GM23338 (cell line): ENCODE data around the gene ASPDH. TPM values are rescaled to one million over a fixed set of nuclear protein-coding genes. Genes with fewer than 3 reads are reported as not detected.

Source experiments
- ATAC-seq: fragments of 200-7000 bp; cut with Tn5 transposase; 3 replicates; pipeline ENCODE4 v1.9.1; 2020
- DNase-seq: peaks from one replicate; pipeline ENCODE4 v3.0.0-alpha.2; 2015; ENCODE audit warnings: low spot score
- H2AFZ ChIP-seq: fragments of 200-600 bp; sonication (generic); 2 replicates; pipeline ENCODE4 v1.8.0; 2016; ENCODE audit warnings: antibody characterized with exemption, mild to moderate bottlenecking, moderate library complexity
- H3F3A ChIP-seq: fragments of 200-600 bp; sonication (generic); replicated peaks from 2 replicates; pipeline ENCODE4 v1.8.0; 2017; ENCODE audit warnings: antibody characterized with exemption, mixed run types, low read depth
- H3K27ac ChIP-seq: fragments of 200-600 bp; sonication (generic); 2 replicates; pipeline ENCODE4 v1.6.1; 2016; ENCODE audit warnings: low read depth
- H3K27me3 ChIP-seq: fragments of 200-600 bp; sonication (generic); 2 replicates; pipeline ENCODE4 v1.8.0; 2016; ENCODE audit warnings: mild to moderate bottlenecking, mixed run types, moderate library complexity; ENCODE audit not compliant: insufficient read depth
- H3K36me3 ChIP-seq: fragments of 200-600 bp; sonication (generic); 2 replicates; pipeline ENCODE4 v1.8.0; 2016; ENCODE audit warnings: mild to moderate bottlenecking; ENCODE audit not compliant: insufficient read depth
- H3K4me1 ChIP-seq: fragments of 200-600 bp; sonication (generic); 2 replicates; pipeline ENCODE4 v1.8.0; 2016; ENCODE audit warnings: mild to moderate bottlenecking, moderate library complexity; ENCODE audit not compliant: insufficient read depth
- H3K4me2 ChIP-seq: fragments of 200-600 bp; sonication (generic); 2 replicates; pipeline ENCODE4 v1.7.1; 2017; ENCODE audit warnings: mixed run types
- H3K4me3 ChIP-seq: fragments of 200-600 bp; sonication (generic); 2 replicates; pipeline ENCODE4 v1.6.1; 2016; ENCODE audit warnings: mixed run types
- H3K79me2 ChIP-seq: fragments of 200-600 bp; sonication (generic); replicated peaks from 2 replicates; pipeline ENCODE4 v1.8.0; 2017; ENCODE audit warnings: mild to moderate bottlenecking; ENCODE audit not compliant: insufficient read depth
- H3K9me2 ChIP-seq: fragments of 200-600 bp; sonication (generic); 2 replicates; pipeline ENCODE4 v1.8.0; 2017; ENCODE audit not compliant: insufficient read depth
- H4K20me1 ChIP-seq: fragments of 200-600 bp; sonication (generic); replicated peaks from 2 replicates; pipeline ENCODE4 v1.8.0; 2017; ENCODE audit warnings: mild to moderate bottlenecking; ENCODE audit not compliant: insufficient read depth
- H3K27ac Mint-ChIP-seq: 2 replicates; pipeline ENCODE4 v1.8.0; 2020; ENCODE audit warnings: inconsistent platforms, mild to moderate bottlenecking, moderate library complexity, mixed read lengths
- H3K27me3 Mint-ChIP-seq: 3 replicates; pipeline ENCODE4 v1.8.0; 2022; ENCODE audit warnings: low read depth, mild to moderate bottlenecking, moderate library complexity, mixed read lengths, inconsistent platforms; ENCODE audit not compliant: insufficient read depth, poor library complexity
- H3K36me3 Mint-ChIP-seq: 3 replicates; pipeline ENCODE4 v1.8.0; 2021; ENCODE audit warnings: low read depth, mild to moderate bottlenecking, inconsistent platforms, moderate library complexity, mixed read lengths
- H3K4me1 Mint-ChIP-seq: 3 replicates; pipeline ENCODE4 v1.8.0; 2020; ENCODE audit warnings: mild to moderate bottlenecking, inconsistent platforms, mixed read lengths
- H3K4me3 Mint-ChIP-seq: 3 replicates; pipeline ENCODE4 v1.8.0; 2021; ENCODE audit warnings: moderate library complexity, mild to moderate bottlenecking, inconsistent platforms, mixed read lengths
- H3K9me3 Mint-ChIP-seq: 3 replicates; pipeline ENCODE4 v1.8.0; 2020; ENCODE audit warnings: moderate library complexity, mild to moderate bottlenecking, inconsistent platforms, mixed read lengths
- CREB1 ChIP-seq: fragments of 250-450 bp; sonication (Bioruptor Pico); IDR thresholded peaks from 2 replicates; pipeline ENCODE4 v1.5.0; 2020; ENCODE audit warnings: low read depth, mild to moderate bottlenecking, moderate library complexity
- EZH2 ChIP-seq: fragments of 200-600 bp; sonication (generic); IDR thresholded peaks from one replicate; pipeline ENCODE4 v1.8.0; 2017; ENCODE audit warnings: antibody characterized with exemption, mild to moderate bottlenecking, low read depth; ENCODE audit not compliant: unreplicated experiment
- EZH2phosphoT487 ChIP-seq: fragments of 200-600 bp; sonication (generic); IDR thresholded peaks from one replicate; pipeline ENCODE4 v1.8.1; 2018; ENCODE audit warnings: antibody characterized with exemption; ENCODE audit not compliant: unreplicated experiment
- JUNB ChIP-seq: IDR thresholded peaks from one replicate; pipeline ENCODE4 v1.6.1; 2016; ENCODE audit warnings: antibody characterized with exemption; ENCODE audit not compliant: unreplicated experiment
- NANOG ChIP-seq: IDR thresholded peaks from 2 replicates; pipeline ENCODE4 v1.6.1; 2016; ENCODE audit warnings: antibody characterized with exemption, borderline replicate concordance
- POLR2AphosphoS5 ChIP-seq: IDR thresholded peaks from 2 replicates; pipeline ENCODE4 v1.6.1; 2016; ENCODE audit warnings: antibody characterized with exemption, low read depth
- STAT1 ChIP-seq: IDR thresholded peaks from one replicate; pipeline ENCODE4 v1.6.1; 2016; ENCODE audit warnings: antibody characterized with exemption; ENCODE audit not compliant: unreplicated experiment
- ZNF114 ChIP-seq: fragments of 250-450 bp; sonication (Bioruptor Pico); IDR thresholded peaks from 2 replicates; pipeline ENCODE4 v1.5.0; 2020; ENCODE audit warnings: mild to moderate bottlenecking, moderate library complexity
- ZNF331 ChIP-seq: fragments of 250-450 bp; sonication (Bioruptor Pico); IDR thresholded peaks from 2 replicates; pipeline ENCODE4 v1.5.0; 2020; ENCODE audit warnings: low read depth, mild to moderate bottlenecking, moderate library complexity
- polyA plus RNA-seq: library from polyadenylated mRNA; unstranded; fragments of >200 nt; fragmentation: Nextera tagmentation; extraction: Ambion mirVana; gene quantifications from 2 replicates; pipeline ENCODE4 v1.2.1, GENCODE V29; 2016
- total RNA-seq: library from RNA; depleted of rRNA; stranded (reverse); fragments of >200 nt; shearing (Covaris generic); gene quantifications from 2 replicates; pipeline ENCODE4 v1.2.3, GENCODE V29; 2014
- TF ChIP-seq, protein P1 (sequence below), 2 experiments: fragments of 200-600 bp in 1 of 2; sonication (generic) in 1 of 2; conservative IDR thresholded peaks; 2 replicates each; pipeline versions ENCODE4 v1.5.1 to v1.6.1; 2016 to 2017; ENCODE audit warnings: antibody characterized with exemption in 2 of 2, low read depth in 2 of 2, mild to moderate bottlenecking in 2 of 2, moderate library complexity in 1 of 2
- TF ChIP-seq, protein P2 (sequence below): IDR thresholded peaks from 2 replicates; pipeline ENCODE4 v1.6.1; 2016; ENCODE audit warnings: antibody characterized with exemption
- TF ChIP-seq, protein P3 (sequence below): IDR thresholded peaks from one replicate; pipeline ENCODE4 v1.6.1; 2018; ENCODE audit warnings: antibody characterized with exemption; ENCODE audit not compliant: unreplicated experiment

ASPDH gene
- total and polyA plus RNA-seq, 2 experiments from 2014 or later = not detected

DNA sequence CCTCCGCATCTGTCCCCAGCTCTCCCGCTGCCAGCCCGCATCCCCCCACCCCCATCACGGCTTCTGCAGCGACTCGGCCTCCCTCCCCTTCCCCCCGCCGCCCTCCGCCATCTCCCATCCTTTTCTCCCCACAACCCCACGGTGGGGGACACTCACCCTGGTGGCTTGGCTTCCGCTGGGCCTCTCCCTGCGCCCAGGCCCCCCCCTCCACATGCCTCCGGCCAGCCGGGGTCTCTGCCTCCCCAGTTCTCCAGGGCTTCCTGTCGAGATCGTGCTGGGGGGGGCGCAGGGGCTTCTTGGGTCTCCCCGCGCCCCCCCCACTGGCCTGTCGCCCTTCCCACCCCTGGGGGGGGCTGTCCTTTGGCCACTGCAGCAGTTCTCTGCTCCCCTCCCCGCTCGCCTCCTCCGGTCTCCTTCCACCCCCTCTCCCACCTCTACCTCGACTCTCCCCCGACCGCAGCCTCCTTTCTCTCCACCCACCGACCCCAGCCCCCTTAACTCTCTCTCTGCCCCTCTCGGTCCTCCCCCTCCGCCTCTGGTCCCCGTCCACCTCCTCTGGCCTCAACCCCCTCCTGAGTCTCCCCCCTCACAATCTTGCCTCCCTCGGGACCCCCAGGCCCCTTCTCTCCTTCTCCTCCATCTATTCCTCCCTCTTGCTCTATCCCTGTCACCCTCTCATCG is 37.5 kb upstream of the ASPDH start:
- H3K4me2 ChIP-seq = peak overlapping the region; percentile 97
- H3K4me3 ChIP-seq = peak overlapping the region; percentile 79
- DNase-seq (no peak), ATAC-seq (no peak)
- no peaks in the 10 kb centered on the region for H3K79me2 ChIP-seq
- no peaks in the 10 kb centered on the region for H4K20me1 ChIP-seq
- H3K27ac ChIP-seq = no peak overlapping the region
- H3F3A ChIP-seq = no peaks in the 10 kb centered on the region
- peaks cover 11% of the 10 kb centered on the region for H3K27me3 Mint-ChIP-seq
- no peak overlapping the region for H3K4me3 Mint-ChIP-seq
- H3K36me3 Mint-ChIP-seq = peaks cover 46% of the 10 kb centered on the region
- TF ChIP-seq EZH2phosphoT487 = no peak
- TF ChIP-seq, protein P1, sequence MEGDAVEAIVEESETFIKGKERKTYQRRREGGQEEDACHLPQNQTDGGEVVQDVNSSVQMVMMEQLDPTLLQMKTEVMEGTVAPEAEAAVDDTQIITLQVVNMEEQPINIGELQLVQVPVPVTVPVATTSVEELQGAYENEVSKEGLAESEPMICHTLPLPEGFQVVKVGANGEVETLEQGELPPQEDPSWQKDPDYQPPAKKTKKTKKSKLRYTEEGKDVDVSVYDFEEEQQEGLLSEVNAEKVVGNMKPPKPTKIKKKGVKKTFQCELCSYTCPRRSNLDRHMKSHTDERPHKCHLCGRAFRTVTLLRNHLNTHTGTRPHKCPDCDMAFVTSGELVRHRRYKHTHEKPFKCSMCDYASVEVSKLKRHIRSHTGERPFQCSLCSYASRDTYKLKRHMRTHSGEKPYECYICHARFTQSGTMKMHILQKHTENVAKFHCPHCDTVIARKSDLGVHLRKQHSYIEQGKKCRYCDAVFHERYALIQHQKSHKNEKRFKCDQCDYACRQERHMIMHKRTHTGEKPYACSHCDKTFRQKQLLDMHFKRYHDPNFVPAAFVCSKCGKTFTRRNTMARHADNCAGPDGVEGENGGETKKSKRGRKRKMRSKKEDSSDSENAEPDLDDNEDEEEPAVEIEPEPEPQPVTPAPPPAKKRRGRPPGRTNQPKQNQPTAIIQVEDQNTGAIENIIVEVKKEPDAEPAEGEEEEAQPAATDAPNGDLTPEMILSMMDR (conservative IDR thresholded peaks at IDR 0.05; ENCODE audit: low read depth in 2 of 2) = no peak
- no peak for TF ChIP-seq ZNF114 (CRISPR knock-in tag)
- no peak for TF ChIP-seq STAT1
- no peak for TF ChIP-seq POLR2AphosphoS5
- peaks cover 6% of the 10 kb centered on the region for H3K4me1 ChIP-seq
- H2AFZ ChIP-seq = peak overlapping the region; percentile 47; the same call in 1 of the 2 replicates
- peaks cover 61% of the 10 kb centered on the region for H3K27me3 ChIP-seq
- H3K4me1 Mint-ChIP-seq = no peaks in the 10 kb centered on the region
- no peaks in the 10 kb centered on the region for H3K9me2 ChIP-seq
- H3K36me3 ChIP-seq = no peaks in the 10 kb centered on the region
- peaks cover 88% of the 10 kb centered on the region for H3K9me3 Mint-ChIP-seq
- H3K27ac Mint-ChIP-seq = no peak overlapping the region

DNA sequence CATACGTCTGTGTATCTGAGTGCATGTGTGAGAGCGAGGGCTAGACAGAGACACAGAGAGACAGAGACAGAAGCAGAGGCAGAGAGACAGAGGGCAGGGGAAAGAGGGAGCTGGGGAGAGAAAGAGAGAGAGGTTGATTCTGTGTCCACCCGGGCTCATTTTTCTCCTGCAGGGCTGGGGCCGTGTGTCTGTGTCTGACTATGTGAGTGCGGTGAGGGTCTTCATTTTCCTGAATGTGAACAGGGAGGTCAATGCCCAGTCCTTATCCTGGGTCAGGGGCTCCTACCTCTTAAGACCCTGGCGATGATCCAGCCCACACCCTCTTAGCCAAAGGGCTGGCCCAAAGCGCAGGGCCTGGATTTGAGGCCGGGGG is 36.9 kb upstream of the ASPDH start:
- H3K27ac ChIP-seq = no peak overlapping the region
- no peak overlapping the region for H3K27ac Mint-ChIP-seq
- peaks cover 10% of the 10 kb centered on the region for H3K27me3 Mint-ChIP-seq
- TF ChIP-seq POLR2AphosphoS5 = no peak
- TF ChIP-seq EZH2phosphoT487 = no peak
- no peak for TF ChIP-seq EZH2
- TF ChIP-seq, protein P2, sequence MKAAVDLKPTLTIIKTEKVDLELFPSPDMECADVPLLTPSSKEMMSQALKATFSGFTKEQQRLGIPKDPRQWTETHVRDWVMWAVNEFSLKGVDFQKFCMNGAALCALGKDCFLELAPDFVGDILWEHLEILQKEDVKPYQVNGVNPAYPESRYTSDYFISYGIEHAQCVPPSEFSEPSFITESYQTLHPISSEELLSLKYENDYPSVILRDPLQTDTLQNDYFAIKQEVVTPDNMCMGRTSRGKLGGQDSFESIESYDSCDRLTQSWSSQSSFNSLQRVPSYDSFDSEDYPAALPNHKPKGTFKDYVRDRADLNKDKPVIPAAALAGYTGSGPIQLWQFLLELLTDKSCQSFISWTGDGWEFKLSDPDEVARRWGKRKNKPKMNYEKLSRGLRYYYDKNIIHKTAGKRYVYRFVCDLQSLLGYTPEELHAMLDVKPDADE = no peak
- TF ChIP-seq, protein P1 (conservative IDR thresholded peaks at IDR 0.05; ENCODE audit: low read depth in 2 of 2) = no peak
- no peak for TF ChIP-seq CREB1 (CRISPR knock-in tag)
- TF ChIP-seq JUNB = no peak
- no peak for TF ChIP-seq NANOG
- TF ChIP-seq, protein P3, sequence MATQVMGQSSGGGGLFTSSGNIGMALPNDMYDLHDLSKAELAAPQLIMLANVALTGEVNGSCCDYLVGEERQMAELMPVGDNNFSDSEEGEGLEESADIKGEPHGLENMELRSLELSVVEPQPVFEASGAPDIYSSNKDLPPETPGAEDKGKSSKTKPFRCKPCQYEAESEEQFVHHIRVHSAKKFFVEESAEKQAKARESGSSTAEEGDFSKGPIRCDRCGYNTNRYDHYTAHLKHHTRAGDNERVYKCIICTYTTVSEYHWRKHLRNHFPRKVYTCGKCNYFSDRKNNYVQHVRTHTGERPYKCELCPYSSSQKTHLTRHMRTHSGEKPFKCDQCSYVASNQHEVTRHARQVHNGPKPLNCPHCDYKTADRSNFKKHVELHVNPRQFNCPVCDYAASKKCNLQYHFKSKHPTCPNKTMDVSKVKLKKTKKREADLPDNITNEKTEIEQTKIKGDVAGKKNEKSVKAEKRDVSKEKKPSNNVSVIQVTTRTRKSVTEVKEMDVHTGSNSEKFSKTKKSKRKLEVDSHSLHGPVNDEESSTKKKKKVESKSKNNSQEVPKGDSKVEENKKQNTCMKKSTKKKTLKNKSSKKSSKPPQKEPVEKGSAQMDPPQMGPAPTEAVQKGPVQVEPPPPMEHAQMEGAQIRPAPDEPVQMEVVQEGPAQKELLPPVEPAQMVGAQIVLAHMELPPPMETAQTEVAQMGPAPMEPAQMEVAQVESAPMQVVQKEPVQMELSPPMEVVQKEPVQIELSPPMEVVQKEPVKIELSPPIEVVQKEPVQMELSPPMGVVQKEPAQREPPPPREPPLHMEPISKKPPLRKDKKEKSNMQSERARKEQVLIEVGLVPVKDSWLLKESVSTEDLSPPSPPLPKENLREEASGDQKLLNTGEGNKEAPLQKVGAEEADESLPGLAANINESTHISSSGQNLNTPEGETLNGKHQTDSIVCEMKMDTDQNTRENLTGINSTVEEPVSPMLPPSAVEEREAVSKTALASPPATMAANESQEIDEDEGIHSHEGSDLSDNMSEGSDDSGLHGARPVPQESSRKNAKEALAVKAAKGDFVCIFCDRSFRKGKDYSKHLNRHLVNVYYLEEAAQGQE = no peak
- no peak for TF ChIP-seq ZNF331 (CRISPR knock-in tag)
- TF ChIP-seq STAT1 = no peak
- no peak for TF ChIP-seq ZNF114 (CRISPR knock-in tag)

More for the DNA sequence above, 36.9 kb upstream of the ASPDH start:
- Histone ChIP-seq H3K4me2 (peak overlapping the region; percentile 97), H3K79me2 (no peaks in the 10 kb centered on the region), H3K27me3 (peaks cover 59% of the 10 kb centered on the region), H3K9me2 (no peaks in the 10 kb centered on the region), H3F3A (no peaks in the 10 kb centered on the region), H3K36me3 (no peaks in the 10 kb centered on the region), H2AFZ (no peak overlapping the region), H4K20me1 (no peaks in the 10 kb centered on the region), H3K4me1 (peaks cover 6% of the 10 kb centered on the region), H3K4me3 (peak overlapping the region; percentile 79)
- H3K36me3 Mint-ChIP-seq = peaks cover 44% of the 10 kb centered on the region
- H3K9me3 Mint-ChIP-seq = peaks cover 88% of the 10 kb centered on the region
- DNase-seq (no peak), ATAC-seq (no peak)
- no peaks in the 10 kb centered on the region for H3K4me1 Mint-ChIP-seq
- H3K4me3 Mint-ChIP-seq = no peak overlapping the region
